Stimulated activated CD4-positive, alpha-beta T cell treated with anti-CD3 and anti-CD28 coated beads, Interleukin-15, amount 100 ng/mL, for 1 hour (primary cell): ENCODE results near the gene MPP4.
"Not testable (repeated sequence)": the region's sequence is repeated elsewhere in the genome, so short reads cannot be mapped to it uniquely, and the experiment has no call there.

Experiments used
- DNase-seq, 2 donors: peaks; one replicate each; pipeline ENCODE4 v3.0.0-alpha.2; 2020; ENCODE audit warnings: low read depth in 1 of 2, low spot score in 1 of 2

The MPP4 gene

GRCh38 chr2:201673546-201673945 lies 24.9 kb downstream of the MPP4 start:
- DNase-seq: no peak

GRCh38 chr2:201671205-201671604 lies 27.2 kb downstream of the MPP4 start:
- not testable (repeated sequence) for DNase-seq

- DNase-seq: no peak
Observed at GRCh38 chr2:201669865-201670264, 28.6 kb downstream of the MPP4 start.

GRCh38 chr2:201668402-201668910 lies 30.0 kb downstream of the MPP4 start:
- DNase-seq: no peak

- no peak for DNase-seq
Observed at GRCh38 chr2:201664334-201664733, 34.1 kb downstream of the MPP4 start.

- DNase-seq: no peak
Observed at GRCh38 chr2:201661366-201661765, 37.1 kb downstream of the MPP4 start.

GRCh38 chr2:201660293-201660895 lies 38.0 kb downstream of the MPP4 start:
- no peak for DNase-seq

GRCh38 chr2:201656740-201657139 lies 41.7 kb downstream of the MPP4 start:
- DNase-seq: no peak

GRCh38 chr2:201656102-201656501 lies 42.3 kb downstream of the MPP4 start:
- DNase-seq: no peak

- no peak for DNase-seq
Observed at GRCh38 chr2:201654616-201655384, 43.6 kb downstream of the MPP4 start.

- no peak for DNase-seq
Observed at GRCh38 chr2:201653221-201653620, 45.2 kb downstream of the MPP4 start.

GRCh38 chr2:201649442-201649841 lies 49.0 kb downstream of the MPP4 start:
- DNase-seq: no peak

GRCh38 chr2:201647431-201647830 lies 51.0 kb downstream of the MPP4 start:
- no peak for DNase-seq

GRCh38 chr2:201644001-201644400 lies 54.4 kb downstream of the MPP4 start:
- DNase-seq: no peak

GRCh38 chr2:201643216-201643890 lies 55.1 kb downstream of the MPP4 start, which contains the start of gene TMEM237:
Gene TMEM237, minus strand, starts transcription at chr2:201643503. Its CDS starts 103 bp downstream, at chr2:201643400.
- peak in 1 of 2 donors; percentile 11 for DNase-seq

- DNase-seq: peak; percentile 72 to 81
Observed at GRCh38 chr2:201642579-201643215, 55.7 kb downstream of the MPP4 start.

GRCh38 chr2:201642086-201642578 lies 56.3 kb downstream of the MPP4 start:
- no peak for DNase-seq

- no peak for DNase-seq
Observed at GRCh38 chr2:201639205-201639604, 59.2 kb downstream of the MPP4 start.

- no peak for DNase-seq
Observed at GRCh38 chr2:201638326-201638725, 60.1 kb downstream of the MPP4 start.

- no peak for DNase-seq
Observed at GRCh38 chr2:201633661-201634249, 64.7 kb downstream of the MPP4 start.

- no peak for DNase-seq
Observed at GRCh38 chr2:201631041-201631440, 67.4 kb downstream of the MPP4 start.
